Raji (cell line): Measurements from ENCODE around the gene MAST4.

Experiments used
- POLR2A ChIP-seq: IDR thresholded peaks from 2 replicates; pipeline ENCODE4 v1.6.1; 2011; ENCODE audit warnings: low read depth, low read length, control low read depth; ENCODE audit not compliant: insufficient read depth

The MAST4 gene

GRCh38 chr5:67160985-67161384 lies 564.8 kb downstream of the MAST4 start:
- no peak for TF ChIP-seq POLR2A

DNA sequence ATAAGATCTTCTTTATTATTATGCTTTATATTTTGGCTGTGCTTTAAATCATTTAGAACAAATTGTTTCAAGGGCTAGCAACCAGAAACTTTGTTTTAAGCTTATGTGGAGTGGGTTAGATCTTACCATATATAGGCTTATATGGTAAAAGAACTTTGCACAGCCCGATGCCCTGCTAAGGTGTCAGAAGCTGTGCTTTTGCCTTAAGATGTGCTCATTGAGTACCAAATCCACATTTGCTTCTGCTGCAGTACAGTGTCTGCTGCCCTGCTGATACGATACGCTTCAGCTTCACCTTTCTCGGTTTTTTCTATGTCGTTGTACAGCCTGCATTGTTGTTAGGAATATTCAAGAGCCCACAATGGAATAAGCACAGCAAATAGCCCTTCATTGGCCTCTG lies 565.6 kb downstream of the MAST4 start:
- TF ChIP-seq POLR2A, result no peak

DNA sequence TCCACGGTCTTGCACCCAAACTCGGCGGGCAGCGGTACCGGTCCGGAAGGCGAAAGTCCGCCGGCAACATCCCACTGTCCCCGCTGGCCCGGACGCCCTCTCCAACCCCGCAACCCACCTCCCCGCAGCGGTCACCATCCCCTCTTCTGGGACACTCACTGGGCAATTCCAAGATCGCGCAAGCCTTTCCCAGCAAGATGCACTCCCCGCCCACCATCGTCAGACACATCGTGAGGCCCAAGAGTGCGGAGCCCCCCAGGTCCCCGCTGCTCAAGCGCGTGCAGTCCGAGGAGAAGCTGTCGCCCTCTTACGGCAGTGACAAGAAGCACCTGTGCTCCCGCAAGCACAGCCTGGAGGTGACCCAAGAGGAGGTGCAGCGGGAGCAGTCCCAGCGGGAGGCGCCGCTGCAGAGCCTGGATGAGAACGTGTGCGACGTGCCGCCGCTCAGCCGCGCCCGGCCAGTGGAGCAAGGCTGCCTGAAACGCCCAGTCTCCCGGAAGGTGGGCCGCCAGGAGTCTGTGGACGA lies 567.1 kb downstream of the MAST4 start:
- no peak for TF ChIP-seq POLR2A

DNA sequence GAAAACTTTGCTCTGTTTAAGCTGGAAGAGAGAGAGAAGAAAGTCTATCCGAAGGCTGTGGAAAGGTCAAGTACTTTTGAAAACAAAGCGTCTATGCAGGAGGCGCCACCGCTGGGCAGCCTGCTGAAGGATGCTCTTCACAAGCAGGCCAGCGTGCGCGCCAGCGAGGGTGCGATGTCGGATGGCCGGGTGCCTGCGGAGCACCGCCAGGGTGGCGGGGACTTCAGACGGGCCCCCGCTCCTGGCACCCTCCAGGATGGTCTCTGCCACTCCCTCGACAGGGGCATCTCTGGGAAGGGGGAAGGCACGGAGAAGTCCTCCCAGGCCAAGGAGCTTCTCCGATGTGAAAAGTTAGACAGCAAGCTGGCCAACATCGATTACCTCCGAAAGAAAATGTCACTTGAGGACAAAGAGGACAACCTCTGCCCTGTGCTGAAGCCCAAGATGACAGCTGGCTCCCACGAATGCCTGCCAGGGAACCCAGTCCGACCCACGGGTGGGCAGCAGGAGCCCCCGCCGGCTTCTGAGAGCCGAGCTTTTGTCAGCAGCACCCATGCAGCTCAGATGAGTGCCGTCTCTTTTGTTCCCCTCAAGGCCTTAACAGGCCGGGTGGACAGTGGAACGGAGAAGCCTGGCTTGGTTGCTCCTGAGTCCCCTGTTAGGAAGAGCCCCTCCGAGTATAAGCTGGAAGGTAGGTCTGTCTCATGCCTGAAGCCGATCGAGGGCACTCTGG lies 567.8 kb downstream of the MAST4 start:
- no peak for TF ChIP-seq POLR2A

- no peak for TF ChIP-seq POLR2A
Measured at GRCh38 chr5:67164856-67165525, 568.8 kb downstream of the MAST4 start.

DNA sequence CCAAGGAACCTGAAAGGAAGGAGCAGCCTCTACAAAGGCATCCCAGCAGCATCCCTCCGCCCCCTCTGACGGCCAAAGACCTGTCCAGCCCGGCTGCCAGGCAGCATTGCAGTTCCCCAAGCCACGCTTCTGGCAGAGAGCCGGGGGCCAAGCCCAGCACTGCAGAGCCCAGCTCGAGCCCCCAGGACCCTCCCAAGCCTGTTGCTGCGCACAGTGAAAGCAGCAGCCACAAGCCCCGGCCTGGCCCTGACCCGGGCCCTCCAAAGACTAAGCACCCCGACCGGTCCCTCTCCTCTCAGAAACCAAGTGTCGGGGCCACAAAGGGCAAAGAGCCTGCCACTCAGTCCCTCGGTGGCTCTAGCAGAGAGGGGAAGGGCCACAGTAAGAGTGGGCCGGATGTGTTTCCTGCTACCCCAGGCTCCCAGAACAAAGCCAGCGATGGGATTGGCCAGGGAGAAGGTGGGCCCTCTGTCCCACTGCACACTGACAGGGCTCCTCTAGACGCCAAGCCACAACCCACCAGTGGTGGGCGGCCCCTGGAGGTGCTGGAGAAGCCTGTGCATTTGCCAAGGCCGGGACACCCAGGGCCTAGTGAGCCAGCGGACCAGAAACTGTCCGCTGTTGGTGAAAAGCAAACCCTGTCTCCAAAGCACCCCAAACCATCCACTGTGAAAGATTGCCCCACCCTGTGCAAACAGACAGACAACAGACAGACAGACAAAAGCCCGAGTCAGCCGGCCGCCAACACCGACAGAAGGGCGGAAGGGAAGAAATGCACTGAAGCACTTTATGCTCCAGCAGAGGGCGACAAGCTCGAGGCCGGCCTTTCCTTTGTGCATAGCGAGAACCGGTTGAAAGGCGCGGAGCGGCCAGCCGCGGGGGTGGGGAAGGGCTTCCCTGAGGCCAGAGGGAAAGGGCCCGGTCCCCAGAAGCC lies 569.6 kb downstream of the MAST4 start:
- TF ChIP-seq POLR2A, result peak; percentile 32; the same call in 1 of the 2 replicates

- no peak for TF ChIP-seq POLR2A
Measured at GRCh38 chr5:67166460-67167285, 570.5 kb downstream of the MAST4 start.

GRCh38 chr5:67168069-67168468 lies 571.9 kb downstream of the MAST4 start:
- no peak for TF ChIP-seq POLR2A

- no peak for TF ChIP-seq POLR2A
Measured at GRCh38 chr5:67170767-67171166, 574.6 kb downstream of the MAST4 start.

DNA sequence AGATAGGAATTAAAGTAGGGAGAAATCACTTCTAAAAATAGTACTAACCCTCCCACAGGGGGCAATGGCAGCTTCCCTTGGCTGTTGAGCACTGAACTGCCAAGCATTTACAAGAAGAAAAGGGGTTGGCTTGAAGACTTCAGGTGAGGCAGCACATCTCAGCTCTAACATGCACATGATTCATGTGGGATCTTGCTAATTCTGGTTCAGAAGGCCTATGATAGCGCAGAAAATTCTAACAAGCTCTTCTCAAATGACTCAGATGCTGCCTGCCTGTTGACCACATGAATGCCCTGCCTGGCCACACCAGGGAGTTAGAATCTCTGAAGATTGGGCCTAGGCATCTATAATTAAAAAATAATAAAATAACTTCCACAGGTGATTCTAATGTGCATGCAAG lies 577.8 kb downstream of the MAST4 start:
- TF ChIP-seq POLR2A, result no peak

GRCh38 chr5:67176936-67177335 lies 580.7 kb downstream of the MAST4 start:
- no peak for TF ChIP-seq POLR2A

DNA sequence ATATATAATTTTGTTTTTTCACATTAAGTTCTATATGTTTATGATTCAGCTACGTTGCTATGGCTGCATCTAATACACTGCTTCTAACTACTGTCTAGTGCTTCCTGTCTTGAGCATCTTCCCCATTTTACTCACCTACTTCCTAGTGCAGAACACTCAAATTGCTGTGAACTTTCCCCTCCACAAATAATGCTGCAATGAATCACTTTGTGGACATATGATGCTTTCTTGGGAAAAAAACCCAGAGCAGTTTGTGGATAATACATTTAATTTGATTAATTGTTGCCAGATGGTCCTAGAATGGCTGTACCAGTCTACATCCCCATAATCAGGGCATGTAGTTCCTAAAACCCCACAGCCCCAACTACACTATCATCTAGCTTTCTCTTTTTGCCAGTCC lies 581.9 kb downstream of the MAST4 start:
- TF ChIP-seq POLR2A, result no peak

DNA sequence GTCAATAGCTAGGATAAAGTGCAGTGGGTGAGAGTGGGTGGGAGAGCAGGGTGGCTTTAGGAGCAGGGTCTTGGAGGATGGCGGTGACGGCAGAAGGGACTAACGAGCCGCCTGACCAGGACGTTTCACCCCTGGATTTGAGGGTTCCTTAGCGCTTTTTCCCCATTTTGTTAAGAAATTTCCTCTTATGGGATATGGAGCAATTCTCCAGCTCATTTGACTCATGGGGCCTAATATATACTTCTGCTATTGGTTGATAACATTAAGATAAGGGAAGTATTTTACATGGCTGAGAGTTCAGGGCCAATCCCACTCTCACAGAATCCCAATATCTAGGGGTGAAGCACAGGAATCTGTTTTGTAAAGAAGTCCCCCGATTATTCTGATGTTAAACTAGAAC lies 582.8 kb downstream of the MAST4 start:
- TF ChIP-seq POLR2A, result no peak

DNA sequence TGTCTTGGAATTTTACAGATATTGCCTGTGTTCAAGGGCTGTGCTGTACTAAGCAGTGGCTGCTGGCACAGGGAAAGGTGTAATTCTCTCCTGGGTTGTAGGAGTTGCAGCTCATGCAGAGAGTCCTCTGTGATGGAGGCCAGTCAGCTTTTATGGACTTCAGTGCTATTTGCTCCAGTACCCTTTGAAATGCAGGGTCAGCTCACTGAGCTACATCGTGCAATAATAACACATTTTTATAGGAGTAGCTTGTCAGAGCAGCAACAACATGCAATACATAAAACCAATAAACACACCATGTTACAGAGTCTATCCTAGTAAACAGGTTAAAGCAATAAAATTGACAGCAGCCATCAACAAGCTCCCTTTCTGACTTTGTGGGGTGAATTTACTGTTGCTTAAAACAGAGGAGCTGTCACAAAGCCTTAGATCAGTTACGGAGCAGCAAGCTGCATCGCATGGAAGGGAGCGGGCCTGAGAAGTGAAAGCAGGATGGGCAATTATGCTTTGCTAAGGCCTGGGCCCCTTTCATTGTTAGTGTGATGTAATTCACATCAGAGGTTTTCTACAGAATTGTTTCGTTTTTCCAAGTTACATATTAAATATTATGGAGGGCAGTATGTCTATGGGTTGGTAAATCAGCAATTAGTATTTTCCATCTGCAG lies 583.6 kb downstream of the MAST4 start:
- TF ChIP-seq POLR2A, result no peak
